ENCODE data around the gene TCEA2.

TCEA2 gene

DNA sequence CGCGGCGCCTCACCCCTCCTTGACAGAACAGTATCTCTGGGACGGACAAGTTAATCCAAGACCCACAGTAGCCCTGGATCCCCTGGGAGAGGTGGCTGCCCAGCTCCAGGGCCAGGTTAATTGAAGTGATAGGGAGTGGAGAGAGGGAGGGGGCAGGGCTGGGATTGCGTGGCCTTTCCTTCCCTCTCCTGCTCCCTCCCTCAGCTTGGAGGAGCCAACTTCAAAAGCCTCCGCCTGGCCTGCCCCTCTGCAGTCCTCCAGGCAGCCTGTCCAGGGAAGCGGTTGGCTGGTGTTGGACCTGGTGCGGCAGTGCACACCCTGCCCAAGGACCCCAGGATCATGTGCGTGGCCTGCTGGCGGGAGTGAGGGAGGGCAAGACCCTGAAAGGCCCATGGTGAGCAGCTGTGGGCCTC lies 27.1 kb upstream of the TCEA2 start, which contains the start of gene C20orf204:
C20orf204 (plus strand) TSS at position 250 of the 413 bp plus-strand sequence; CDS start at position 392, 142 bp downstream.
- no peak for DNase-seq (ENCODE audit: low spot score)

- no peak for DNase-seq (ENCODE audit: low spot score)
These were observed 26.4 kb upstream of the TCEA2 start for GRCh38 chr20:64036346-64037198.

- DNase-seq (ENCODE audit: low spot score), result no peak
These were observed 25.9 kb upstream of the TCEA2 start for GRCh38 chr20:64037199-64037497.

GRCh38 chr20:64037498-64038213 lies 25.3 kb upstream of the TCEA2 start:
- DNase-seq (ENCODE audit: low spot score), result no peak

DNA sequence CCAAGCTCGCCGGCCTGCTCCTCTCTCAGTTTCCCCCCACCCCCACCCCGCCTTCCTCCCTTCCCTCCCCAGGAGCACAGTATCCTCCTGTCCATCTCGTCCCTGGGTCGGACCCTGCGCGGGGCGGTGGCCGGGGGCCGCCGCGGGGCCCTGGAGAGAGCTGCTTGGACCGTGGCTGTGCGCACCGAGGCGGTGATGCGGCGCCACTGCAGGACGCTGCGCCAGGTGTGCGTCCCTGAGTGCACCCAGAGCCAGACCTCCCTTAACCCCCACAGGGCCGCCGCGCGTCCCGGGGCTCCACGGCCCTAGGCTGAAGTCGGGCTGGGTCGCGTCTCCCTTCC lies 24.8 kb upstream of the TCEA2 start:
- DNase-seq (ENCODE audit: low spot score), result no peak

DNA sequence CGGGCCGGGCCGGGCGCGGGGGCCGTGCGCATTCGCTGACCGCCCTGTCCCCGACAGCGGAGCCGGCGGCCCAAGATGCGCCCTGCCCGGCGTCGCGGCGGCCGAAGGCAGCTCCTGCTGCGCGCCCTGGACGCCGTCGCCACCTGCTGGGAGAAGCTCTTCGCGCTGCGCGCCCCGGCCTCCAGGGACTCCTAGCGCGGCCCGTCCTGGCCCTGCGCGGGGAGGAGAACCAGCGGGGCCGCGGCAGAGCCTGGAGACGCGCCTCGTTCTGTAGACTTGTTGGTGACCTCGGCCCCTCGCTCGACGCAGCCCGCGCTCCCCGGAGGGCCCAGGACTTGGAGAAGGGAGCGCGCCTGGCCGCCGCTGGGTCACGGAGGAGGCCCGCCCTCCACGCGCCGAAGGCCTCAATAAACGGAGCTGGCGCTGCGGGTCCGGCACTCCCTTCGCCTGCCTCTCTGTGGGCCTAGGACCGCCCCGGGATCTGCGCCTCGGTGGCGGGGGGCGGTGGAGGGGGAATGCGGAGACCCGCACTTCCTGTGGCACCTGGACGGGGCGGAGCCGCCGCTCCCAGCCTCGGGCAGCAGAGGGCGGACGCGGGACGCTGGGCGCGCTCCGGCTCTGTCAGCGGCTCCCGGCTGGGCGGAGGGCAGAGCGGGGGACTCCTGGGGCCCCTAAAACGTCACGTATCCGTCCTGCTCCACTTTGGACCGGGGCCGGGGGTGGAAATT lies 24.3 kb upstream of the TCEA2 start:
- no peak for DNase-seq (ENCODE audit: low spot score)

- no peak for DNase-seq (ENCODE audit: low spot score)
These were observed 23.5 kb upstream of the TCEA2 start for GRCh38 chr20:64039293-64040160.

GRCh38 chr20:64040231-64041039 lies 22.6 kb upstream of the TCEA2 start:
- DNase-seq (ENCODE audit: low spot score), result no peak

DNA sequence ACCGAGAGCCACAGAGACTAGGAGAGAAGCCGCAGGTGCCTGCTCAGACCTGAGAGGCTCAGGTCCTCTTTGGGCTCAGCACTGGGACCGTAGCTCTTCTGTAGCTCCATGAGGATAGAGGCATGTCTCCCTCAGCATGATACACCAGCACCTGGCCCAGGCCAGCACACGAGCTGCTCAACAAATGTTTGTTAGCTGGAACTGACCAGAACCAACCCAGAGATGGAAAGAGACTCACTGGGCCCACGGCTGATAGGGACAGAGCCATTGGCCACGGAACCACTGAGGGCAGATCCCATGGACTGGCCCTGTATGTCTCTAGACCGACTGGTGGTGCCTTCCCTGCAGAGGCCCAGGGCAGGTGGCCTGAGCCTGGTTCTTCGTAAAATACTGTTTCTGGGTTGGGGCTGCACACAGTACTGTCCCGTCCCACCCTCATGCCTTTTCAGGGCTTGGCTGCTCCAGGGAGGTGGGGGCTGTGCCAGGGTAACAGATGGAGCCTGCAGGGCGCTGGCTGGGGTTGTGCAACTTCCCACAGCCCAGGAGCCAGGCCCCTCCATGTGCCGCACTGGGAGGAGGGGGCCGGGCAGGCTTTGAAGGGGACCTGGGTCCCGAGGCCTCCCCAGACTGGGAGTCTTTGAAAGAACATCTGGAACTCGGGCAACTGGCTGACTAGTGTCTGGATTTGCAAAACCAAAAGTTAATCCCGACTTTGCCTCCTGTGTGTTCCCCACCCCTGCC lies 21.8 kb upstream of the TCEA2 start:
- DNase-seq (ENCODE audit: low spot score), result no peak

GRCh38 chr20:64041781-64042053 lies 21.3 kb upstream of the TCEA2 start:
- DNase-seq (ENCODE audit: low spot score), result no peak

DNA sequence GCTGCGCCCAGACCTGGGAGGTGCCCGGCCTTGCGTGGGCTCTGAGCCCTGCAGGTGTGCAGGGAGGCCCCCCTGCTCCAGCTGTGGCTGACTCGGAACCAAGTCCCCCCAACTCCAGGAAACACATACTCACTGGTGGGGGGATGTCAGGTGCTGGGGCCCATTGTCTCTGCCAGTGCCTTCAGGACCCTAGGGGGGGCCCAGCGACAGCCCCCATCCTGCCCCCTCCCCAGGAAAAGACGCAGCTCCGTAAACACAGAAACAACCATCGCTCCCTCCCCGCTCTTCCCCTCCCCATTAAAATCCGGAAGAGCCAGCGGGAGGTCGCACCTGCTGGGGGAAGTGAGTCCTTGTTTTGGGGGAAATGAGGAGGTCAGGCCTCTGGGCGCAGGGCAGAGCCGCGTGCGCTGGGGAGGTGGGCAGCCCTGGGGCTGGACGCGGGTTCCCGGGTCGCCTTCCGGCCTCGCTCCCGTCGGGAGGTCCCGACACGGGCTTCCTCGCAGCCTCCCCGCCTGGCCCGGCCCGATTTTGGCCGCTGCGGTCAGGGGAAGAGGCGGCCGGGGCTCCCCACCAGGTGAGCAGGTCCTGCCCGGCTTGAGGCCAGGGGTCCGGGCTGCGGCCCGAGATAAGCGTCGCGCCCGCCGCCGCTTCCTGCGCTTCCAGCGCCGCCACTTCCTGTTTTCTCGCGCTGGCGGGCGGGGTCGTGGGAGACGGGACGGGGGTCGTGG lies 20.8 kb upstream of the TCEA2 start:
- no peak for DNase-seq (ENCODE audit: low spot score)

GRCh38 chr20:64043768-64044167 lies 19.2 kb upstream of the TCEA2 start:
- no peak for DNase-seq (ENCODE audit: low spot score)

DNA sequence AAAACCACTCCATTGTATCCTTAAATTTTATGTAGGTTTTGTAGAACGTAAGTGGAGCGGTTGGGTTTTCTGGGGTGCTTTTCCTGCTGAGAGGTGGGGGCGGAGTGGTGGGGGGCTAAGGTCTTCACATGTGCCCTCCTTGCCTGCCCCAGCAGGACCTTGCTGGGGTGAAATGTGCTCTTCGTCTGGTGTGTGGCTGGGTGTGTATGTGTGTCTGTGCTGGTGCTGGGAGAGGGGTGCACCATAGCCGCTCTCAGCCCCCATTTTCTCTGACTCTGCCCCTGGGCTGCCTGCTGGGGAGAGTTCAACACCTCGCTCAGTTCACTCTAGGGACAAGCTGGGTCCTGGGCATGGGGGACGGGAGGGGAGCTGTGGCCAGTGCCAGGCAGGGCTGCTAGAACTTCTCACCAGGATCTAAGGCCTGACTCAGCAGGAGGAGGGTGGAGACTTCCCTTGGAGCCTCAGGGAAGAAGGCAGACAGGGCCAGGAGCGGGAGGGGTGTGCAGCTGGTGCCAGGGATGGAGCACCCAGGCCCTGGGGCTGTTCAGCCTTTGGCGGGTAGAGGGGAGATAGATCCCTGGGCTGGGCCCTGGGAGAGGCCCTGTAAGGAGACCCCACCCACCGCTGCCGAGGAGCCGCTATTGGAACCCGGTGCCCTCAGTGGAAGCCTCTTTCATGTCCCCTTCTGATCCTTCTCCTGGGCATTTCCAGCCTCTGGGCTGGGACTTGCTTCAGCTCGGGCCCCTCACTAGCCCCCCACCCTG lies 18.3 kb upstream of the TCEA2 start:
- no peak for DNase-seq (ENCODE audit: low spot score)

DNA sequence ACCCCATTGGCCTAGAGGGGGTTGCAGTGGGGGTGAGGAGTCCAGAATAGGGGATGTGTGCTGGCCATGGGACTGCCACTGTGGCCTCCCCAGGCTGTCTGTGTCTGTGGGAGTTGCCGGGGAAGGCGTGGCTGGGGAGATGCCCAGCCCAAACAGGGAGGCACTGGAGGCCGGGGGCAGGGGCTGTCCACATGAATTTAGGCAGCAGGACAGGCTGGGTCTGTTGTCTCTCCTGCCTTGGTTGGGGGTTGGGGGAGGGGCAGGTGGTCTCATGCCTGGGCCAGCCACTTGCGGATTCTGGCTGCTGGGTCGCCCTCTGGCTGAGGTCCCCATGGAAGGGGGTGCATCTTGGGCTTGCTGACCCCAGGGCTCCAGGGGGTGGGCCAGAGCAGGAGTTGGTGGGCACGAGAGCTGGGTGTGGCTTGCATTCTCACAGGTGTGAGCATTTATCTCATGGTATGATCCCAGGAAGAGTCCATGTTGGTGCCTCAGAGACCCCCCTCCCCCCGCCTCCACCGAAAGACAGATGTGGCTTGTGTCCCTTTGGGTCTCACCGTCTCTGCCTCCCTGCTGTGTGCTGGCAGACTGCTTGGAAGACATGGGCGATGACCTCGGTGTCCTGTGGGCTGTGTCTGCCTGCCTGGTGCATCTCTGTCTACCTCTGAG lies 17.5 kb upstream of the TCEA2 start:
- no peak for DNase-seq (ENCODE audit: low spot score)

DNA sequence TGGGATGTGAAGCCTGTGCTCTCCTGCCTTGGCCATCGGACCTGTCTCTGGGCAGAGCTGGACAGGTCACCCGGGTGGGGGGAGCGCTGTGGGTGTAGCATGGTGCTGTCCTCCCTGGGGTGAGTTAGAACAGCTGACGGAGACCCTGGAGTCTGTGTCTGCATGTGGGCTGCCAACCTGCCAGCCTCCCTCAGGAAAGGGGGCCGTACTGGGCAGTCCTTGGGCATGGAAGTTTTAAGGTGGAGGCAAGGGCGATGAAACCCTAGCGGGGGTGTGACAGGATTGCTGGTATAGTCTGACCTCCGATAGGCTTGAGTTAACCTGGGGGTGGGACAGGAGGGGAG lies 16.0 kb upstream of the TCEA2 start:
- no peak for DNase-seq (ENCODE audit: low spot score)

GRCh38 chr20:64047968-64048401 lies 15.0 kb upstream of the TCEA2 start:
- DNase-seq (ENCODE audit: low spot score), result no peak

GRCh38 chr20:64048402-64049044 lies 14.5 kb upstream of the TCEA2 start:
- no peak for DNase-seq (ENCODE audit: low spot score)
